HG03139 (cell line): ENCODE data around the gene DLX6.

Experiments
- ATAC-seq: cut with Tn5 transposase; IDR thresholded peaks from one replicate; pipeline ENCODE4 v1.9.1; 2021; ENCODE audit not compliant: unreplicated experiment

Gene DLX6

GRCh38 chr7:96995406-96996110 lies 9.8 kb upstream of the DLX6 start:
- no peak for ATAC-seq

GRCh38 chr7:96996111-96996957 lies 9.0 kb upstream of the DLX6 start:
- no peak for ATAC-seq

- no peak for ATAC-seq
Measured at GRCh38 chr7:96996958-96997511, 8.3 kb upstream of the DLX6 start.

- ATAC-seq = no peak
Measured at GRCh38 chr7:96997512-96998032, 7.8 kb upstream of the DLX6 start.

- no peak for ATAC-seq
Measured at GRCh38 chr7:96998333-96998732, 7.0 kb upstream of the DLX6 start.

GRCh38 chr7:96998744-96999143 lies 6.6 kb upstream of the DLX6 start:
- no peak for ATAC-seq

GRCh38 chr7:97001221-97001620 lies 4.1 kb upstream of the DLX6 start:
- no peak for ATAC-seq

- no peak for ATAC-seq
Measured at GRCh38 chr7:97001656-97002554, 3.4 kb upstream of the DLX6 start.

GRCh38 chr7:97002555-97003261 lies 2.6 kb upstream of the DLX6 start:
- no peak for ATAC-seq

- no peak for ATAC-seq
Measured at GRCh38 chr7:97003262-97004246, 1.8 kb upstream of the DLX6 start.

GRCh38 chr7:97004247-97005182 lies 838 bp upstream of the DLX6 start:
- ATAC-seq = no peak

- ATAC-seq = no peak
Measured at GRCh38 chr7:97006055-97006815, 882 bp downstream of the DLX6 start.

GRCh38 chr7:97006816-97007582 lies 1.6 kb downstream of the DLX6 start:
- no peak for ATAC-seq

- ATAC-seq = no peak
Measured at GRCh38 chr7:97007583-97007861, 2.2 kb downstream of the DLX6 start.

GRCh38 chr7:97008275-97008917 lies 3.0 kb downstream of the DLX6 start:
- no peak for ATAC-seq
